NCI-H2107 treated with DMSO at 0.1 percent for 48 hours (cell line): ENCODE data around the gene FNIP1.
"Not testable (repeated sequence)": the region's sequence is repeated elsewhere in the genome, so short reads cannot be mapped to it uniquely, and the experiment has no call there.

Experiments used
- DNase-seq: peaks from one replicate; lab custom pipeline; 2025; ENCODE audit not compliant: unreplicated experiment; lab: John Stamatoyannopoulos, UW

FNIP1 gene

GRCh38 chr5:131754363-131754762 lies 42.5 kb downstream of the FNIP1 start:
- DNase-seq = no peak

DNA sequence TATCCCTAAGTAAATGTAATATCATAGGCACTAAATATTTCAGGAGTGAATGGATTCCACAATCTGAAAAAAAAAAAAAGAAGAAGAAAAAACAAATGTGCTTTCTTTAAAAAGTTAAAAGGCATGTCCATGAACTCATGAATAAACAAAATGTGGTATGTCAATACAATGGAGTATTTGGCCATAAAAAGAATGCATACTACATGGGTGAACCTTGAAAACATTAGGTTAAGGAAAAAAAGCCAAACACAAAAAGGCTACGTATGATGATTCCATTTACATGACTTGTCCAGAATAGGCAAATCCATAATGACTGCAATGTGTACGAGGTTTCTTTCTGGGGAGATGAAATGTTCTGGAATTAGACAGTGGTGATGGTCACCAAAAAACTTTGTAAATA lies 45.3 kb downstream of the FNIP1 start:
- no peak for DNase-seq

GRCh38 chr5:131749723-131750470 lies 46.9 kb downstream of the FNIP1 start:
- no peak for DNase-seq

DNA sequence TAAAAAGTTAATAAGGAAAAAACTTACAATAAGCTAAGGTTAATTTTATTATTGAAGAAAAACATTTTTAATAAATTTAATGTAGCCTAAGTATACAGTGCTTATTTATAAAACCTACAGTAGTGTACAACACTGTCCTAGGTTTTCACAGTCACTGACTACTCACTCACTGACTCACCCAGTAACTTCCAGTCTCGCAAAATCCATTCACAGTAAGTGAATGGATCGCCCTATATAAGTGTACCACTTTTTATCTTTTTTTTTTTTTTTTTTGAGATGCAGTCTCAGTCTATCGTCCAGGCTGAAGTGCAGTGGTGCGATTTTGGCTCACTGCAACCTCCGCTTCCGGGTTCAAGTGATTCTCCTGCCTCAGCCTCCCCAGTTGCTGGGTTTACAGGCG lies 47.7 kb downstream of the FNIP1 start:
- no peak for DNase-seq

DNA sequence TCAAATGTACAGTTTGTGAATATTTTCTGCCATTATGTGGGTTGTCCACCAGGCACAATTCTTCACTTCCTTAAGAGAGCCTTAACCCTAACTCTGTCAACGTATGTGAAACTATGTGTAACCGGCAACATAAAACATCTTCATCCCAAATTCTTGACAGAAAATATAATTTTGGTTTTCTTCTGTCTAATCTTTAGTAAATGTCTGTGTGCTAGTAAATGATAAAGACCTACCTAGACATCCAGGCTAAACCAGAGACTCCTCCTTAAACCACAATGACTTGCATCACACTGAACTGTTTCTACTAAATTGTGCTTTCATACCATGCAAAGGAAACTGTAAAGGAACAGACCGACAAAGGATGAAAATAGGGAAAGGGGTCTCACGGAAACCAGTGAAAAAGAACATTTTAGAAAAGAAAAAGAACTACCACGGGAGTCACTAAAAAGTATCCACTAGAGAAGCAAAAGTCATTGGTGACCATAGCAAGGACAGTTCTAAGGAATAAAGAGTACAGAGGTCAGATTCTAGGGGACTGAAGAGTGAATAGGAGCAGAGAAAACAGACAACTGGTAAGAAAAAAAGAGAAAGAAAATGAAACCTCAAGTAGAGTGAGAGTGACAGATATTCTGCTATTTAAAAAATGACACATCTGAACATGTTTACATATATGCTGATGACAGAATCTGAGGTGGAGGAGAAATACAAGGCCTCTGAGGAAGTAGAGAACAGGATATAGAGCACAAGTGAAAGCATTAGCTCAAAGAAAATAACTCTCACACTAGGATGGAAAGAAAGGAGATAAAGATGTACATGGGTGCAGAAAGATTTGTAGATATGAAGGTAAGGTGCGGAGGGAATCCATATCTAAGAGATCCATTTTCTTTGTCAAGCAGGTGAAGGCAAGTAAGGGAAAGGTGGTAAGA lies 49.4 kb downstream of the FNIP1 start:
- no peak for DNase-seq

DNA sequence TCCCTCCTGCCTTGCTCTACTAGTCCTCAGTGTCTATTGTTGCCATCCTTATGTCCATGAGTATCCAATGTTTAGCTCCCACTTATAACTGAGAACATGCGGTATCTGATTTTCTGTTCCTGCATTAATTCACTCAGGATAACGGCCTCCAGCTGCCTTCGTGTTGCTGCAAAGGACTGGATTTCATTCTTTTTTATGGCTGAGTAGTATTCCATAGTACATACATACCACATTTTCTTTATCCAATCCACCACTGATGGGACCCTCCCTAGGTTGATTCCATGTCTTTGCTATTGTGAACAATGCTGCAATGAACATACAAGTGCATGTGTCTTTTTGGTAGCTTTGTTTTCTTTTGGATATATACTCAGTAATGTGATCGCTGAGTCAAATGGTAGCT lies 50.4 kb downstream of the FNIP1 start:
- DNase-seq = no peak

DNA sequence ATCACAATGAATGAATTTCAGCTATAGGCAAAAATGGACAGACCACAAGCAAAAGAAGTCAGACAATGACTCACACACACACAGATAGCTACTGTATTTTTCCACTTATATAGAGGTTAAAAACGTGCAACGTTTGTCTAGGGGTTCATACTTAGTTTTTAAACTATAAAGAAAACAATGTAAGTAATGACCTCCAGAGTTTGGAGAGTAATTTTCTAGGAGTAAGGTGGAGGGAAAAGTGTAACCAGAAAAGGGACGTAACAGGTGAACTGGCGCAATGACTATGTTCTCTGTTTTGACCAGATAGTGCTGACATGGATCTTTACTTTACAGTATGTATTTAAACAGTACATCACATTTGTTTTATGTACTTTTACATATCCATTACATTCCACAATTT lies 51.1 kb downstream of the FNIP1 start:
- no peak for DNase-seq

GRCh38 chr5:131745155-131745554 lies 51.7 kb downstream of the FNIP1 start:
- no peak for DNase-seq

DNA sequence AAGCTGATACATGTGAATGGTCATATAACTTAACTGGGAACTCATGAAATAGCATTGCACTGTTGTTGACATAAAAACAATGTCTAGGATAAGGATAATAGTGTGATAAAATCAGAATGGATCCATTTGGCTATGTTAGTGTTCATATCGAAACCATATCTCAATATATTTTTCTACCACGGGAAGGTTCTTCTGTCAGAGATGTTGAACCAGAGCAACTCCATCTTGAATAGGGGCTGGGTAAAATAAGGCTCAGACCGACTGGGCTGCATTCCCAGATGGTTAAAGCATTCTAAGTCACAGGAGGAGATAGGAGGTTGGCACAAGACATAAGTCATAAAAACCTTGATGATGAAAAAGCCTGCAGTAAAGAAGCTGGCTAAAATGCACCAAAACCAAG lies 56.3 kb downstream of the FNIP1 start:
- no peak for DNase-seq

DNA sequence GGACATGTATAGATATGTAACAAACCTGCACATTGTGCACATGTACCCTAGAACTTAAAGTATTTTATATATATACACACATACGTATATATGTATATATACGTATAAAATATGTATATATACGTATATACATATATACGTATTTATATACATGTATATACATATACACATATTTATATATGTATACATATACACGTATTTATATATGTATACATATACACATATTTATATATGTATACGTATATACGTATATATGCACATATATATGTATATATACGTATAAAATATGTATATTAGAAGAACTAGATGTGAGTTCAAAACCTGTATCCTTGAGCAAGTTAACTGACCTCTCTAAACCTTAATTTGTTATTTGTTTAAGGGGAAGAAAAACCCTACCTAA lies 61.4 kb downstream of the FNIP1 start:
- DNase-seq = no peak

DNA sequence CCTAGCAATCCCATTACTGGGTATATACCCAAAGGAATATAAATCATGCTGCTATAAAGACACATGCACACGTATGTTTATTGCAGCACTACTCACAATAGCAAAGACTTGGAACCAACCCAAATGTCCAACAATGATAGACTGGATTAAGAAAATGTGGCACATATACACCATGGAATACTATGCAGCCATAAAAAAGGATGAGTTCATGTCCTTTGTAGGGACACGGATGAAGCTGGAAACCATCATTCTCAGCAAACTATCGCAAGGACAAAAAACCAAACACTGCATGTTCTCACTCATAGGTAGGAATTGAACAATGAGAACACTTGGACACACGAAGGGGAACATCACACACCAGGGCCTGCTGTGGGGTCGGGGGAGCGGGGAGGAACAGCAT lies 61.9 kb downstream of the FNIP1 start:
- DNase-seq = not testable (repeated sequence)

- DNase-seq = not testable (repeated sequence)
Measured at GRCh38 chr5:131729292-131729691, 67.5 kb downstream of the FNIP1 start.

GRCh38 chr5:131724089-131724488 lies 72.7 kb downstream of the FNIP1 start:
- DNase-seq = not testable (repeated sequence)

GRCh38 chr5:131720714-131721113 lies 76.1 kb downstream of the FNIP1 start:
- peak; percentile 26 for DNase-seq

- DNase-seq = no peak
Measured at GRCh38 chr5:131719564-131719963, 77.3 kb downstream of the FNIP1 start.

GRCh38 chr5:131718487-131719014 lies 78.3 kb downstream of the FNIP1 start:
- no peak for DNase-seq

- DNase-seq = not testable (repeated sequence)
Measured at GRCh38 chr5:131717164-131717563, 79.7 kb downstream of the FNIP1 start.

- no peak for DNase-seq
Measured at GRCh38 chr5:131716650-131717049, 80.2 kb downstream of the FNIP1 start.

- DNase-seq = no peak
Measured at GRCh38 chr5:131710391-131710790, 86.4 kb downstream of the FNIP1 start.

GRCh38 chr5:131709043-131709442 lies 87.8 kb downstream of the FNIP1 start:
- no peak for DNase-seq

- DNase-seq = no peak
Measured at GRCh38 chr5:131706281-131706680, 90.5 kb downstream of the FNIP1 start.

DNA sequence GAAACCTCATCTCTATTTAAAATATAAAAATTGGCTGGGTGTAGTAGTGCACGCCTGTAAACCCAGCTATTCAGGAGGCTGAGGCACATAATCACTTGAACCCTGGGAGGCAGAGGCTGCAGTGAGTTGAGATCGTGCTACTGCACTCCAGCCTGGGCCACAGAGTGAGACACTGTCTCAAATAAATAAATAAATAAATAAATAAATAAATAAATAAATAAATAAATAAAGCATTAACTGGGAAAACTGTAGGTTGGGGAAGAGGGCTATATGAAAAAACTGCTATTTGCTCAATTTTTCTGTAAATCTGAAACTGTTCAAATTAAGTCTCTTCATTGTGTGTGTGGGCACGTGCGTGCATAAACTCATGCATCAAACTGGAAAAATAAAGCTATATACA lies 101.9 kb downstream of the FNIP1 start:
- no peak for DNase-seq
